ENCODE data around the gene HOXC10. TPM values are rescaled to one million over a fixed set of nuclear protein-coding genes. Genes with fewer than 3 reads are reported as not detected.

Gene HOXC10
- total RNA-seq, 1 donor from 2014 or later: 0.33 TPM

DNA sequence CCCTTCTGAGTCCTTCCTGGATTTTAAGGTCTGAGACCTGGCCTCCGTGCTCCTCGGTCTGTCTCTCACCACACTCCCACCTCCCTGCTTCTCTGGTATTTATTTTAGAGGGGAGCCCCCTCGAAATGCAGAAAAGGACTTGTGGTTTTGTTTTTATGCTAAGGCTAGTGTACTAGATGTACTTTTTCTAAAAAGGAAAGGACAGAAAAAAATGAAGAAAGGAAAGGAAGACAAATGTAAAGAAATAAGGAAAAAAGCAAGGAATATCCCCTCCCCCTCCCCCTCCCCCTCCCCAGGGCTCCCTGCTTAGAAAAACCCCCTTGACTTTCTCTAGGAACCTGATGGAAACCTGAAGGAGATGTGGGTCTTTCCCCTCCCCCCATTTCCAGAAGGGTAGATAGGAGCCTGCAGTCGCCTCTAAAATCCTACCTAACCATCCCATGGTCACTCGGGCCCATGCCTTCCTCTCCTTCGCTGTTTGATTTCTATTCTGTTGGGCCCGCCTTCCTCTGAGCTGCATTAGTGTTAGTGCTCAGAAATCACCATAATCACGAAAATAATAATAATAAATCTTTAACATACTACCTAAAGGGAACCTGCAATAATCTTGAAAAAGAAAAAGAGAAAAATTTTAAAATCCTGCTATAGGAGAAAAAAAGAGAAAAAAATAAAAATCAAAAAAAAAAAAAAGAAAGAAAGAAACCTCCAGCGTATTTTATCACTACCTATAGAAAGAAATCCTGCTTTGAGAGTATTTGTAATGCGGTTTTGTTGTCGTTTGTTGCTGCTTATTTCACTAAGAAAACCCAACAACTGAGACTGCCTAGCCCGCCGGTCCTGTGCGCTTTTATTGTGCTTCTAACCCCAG is 27.0 kb downstream of the HOXC10 start:
- no peak for DNase-seq (ENCODE audit: low spot score)
- ATAC-seq: no peak

DNA sequence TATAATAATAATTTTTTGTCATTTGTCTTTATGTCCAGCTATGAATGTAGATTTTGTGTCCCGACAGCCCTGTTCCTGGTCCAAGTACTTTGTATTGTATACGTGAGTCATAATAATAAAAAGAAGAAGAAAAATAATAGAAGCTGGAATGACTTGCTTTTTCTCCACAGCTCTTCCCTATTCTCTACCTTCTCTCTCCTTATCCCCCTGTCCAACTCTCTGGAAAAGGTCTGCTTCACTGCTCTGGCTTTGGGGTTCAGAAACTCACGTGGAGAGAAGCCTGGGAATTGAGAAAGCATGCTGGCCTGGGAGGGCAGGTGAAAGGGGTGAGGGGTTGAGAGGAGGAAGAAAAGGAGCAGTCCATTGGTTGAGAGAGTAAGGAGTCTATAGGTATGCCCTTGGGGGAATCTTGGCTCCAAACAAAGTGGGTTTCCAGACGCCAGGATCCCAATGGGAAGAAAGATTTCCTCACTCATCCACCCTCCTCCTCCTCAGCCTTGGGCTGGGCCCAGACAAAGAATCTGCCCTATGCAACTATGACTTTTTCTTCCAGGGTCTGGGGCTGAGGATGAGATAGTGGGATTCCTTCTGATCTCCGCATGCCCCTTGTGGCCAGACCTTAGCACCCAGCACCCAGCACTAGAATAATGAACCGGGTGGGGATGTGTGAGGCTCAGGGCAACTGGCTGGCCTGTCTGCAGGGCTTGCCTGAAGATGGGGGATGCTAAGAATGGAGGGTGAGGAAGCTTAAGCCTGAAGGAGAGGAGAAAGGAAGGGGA is 27.9 kb downstream of the HOXC10 start:
- no peak for ATAC-seq
- DNase-seq (ENCODE audit: low spot score): no peak

GRCh38 chr12:54014377-54015017 is 29.6 kb downstream of the HOXC10 start:
- ATAC-seq: no peak
- DNase-seq (ENCODE audit: low spot score): no peak

DNA sequence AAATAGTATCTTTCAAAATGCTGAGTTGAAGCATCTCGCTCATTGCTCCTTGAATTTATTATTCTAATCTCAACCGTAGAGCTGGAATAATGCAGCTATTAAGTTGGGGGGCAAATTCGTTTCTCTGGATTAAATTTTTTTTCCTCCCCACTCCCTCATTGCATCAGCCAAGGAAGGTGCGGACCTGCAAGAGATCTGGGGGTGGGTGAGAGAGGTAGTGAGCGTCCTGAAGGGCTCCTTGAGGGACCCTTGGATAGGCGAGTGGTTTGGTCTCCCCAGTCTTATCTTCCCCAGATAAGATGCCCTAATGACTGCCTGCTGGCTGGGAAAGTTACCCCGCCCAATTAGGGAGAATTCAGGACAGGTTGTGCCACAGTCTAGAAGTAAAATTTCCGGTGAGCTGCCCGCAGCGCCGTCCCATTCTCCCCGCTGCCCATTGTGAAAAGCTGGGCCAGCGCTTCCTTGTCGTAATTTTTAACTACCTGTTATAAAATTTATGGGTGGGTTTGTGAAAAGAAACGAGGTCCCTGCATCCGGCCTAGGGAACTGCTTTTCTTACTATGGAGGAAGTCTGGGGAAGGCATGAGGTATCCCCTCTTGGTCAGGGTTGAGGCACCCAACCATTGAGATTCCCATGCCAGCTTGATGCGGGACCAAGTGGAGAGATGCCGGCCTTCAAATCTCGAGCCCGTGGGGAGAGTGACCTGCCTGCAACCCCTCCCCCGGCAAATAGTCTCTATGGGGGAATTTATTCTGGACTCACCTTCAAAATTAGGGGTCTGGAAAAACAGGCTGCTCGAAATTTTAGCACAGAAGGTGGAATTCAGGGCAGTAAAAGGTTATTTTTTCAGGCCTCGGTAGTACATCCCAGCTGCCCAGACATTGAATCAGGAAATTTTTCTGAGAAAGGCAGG is 30.3 kb downstream of the HOXC10 start:
- DNase-seq (ENCODE audit: low spot score) (no peak), ATAC-seq (no peak)

DNA sequence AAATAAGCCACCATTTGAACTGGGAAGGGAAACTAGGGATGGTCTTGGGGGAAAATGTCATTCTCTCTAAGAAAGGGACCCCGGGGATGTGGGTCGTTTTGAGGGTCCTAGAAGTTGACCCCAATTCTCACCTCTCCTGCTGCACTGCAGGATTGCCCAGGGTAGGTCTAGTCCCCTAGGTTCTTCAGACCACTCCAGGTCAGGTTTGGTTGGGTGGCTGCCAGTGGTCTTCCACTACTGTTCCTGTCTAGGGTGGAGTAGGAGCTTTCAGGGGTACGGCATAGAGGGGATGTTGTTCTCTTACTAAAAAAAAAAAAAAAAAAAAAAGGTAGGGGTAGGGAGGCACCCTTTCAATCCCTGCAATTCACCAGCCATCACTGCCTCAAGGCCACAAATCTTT is 31.1 kb downstream of the HOXC10 start:
- ATAC-seq (no peak), DNase-seq (ENCODE audit: low spot score) (no peak)

DNA sequence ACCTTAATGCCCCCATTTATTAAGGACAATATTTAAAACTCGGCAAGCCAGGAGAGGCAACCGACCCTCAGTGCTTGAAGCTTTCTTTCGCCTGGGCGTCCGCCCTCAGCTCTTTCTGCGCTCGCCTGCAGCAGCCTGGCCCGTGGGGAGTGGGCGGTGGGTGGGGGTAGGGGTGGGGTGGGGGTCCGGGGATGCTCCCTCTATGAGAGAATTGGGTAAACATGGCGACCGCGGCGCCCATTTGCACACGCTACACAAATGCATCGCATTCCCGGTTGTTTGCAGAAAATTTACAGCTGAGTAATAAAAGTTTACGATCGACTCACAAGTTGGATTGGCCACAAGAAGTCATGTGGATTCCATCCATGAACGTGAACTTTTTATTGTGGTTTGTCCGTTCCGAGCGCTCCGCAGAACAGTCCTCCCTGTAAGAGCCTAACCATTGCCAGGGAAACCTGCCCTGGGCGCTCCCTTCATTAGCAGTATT is 31.6 kb downstream of the HOXC10 start:
- ATAC-seq: no peak
- no peak for DNase-seq (ENCODE audit: low spot score)

DNA sequence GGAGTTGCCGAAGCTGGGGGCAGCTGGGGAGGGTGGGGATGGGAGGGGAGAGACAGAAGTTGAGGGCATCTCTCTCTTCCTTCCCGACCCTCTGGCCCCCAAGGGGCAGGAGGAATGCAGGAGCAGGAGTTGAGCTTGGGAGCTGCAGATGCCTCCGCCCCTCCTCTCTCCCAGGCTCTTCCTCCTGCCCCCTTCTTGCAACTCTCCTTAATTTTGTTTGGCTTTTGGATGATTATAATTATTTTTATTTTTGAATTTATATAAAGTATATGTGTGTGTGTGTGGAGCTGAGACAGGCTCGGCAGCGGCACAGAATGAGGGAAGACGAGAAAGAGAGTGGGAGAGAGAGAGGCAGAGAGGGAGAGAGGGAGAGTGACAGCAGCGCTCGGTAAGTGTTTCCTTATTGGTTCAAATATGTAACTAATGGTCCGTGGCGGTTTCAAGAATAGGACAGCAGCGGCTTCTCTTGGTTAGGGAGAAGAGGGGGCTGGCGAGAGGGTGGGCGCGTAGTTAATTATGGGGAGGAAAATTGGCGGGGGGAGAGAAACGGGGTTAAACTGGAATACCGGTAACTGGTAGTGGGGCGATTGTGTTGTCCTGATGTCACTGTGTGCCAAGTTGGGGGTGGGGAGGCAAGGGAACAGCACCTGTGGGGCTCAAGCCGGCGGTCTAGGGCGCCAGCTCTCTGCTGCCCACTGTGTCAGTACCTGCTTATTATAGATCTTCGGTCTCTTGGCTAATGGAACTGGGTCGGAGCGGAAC is 32.3 kb downstream of the HOXC10 start:
- no peak for DNase-seq (ENCODE audit: low spot score)

DNA sequence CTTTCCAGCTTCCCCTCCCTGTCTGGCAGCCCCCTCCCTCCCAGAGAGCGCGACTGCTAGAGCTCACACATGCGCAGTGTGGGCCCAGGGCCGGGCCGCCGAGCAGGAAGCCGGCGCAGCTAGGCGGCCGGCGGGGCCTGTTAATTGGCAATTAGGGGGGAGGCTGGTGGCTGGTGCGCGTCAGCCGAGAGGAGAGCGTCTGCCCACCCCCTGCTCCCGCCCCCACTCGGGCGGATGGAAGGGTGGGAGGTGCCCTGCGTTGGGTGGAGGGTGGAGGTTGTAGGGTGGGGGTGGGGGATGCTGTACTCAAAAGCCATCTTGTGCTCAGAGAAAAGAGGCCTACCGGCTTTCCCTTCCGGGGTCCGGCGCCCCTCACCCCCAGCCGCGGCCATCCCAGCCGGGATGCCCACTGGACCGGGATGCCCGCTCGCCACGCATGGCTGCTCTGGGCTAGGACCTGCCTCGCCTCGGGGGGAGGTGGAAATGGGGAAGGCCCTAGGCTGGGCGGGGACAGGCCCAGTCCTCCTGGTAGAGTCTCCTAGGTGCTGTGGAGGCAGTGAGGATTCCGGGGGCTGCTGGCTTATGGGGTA is 33.0 kb downstream of the HOXC10 start:
- DNase-seq (ENCODE audit: low spot score) (no peak), ATAC-seq (peak; percentile 81)

More for the DNA sequence above, 32.3 kb downstream of the HOXC10 start:
- peak; percentile 54 for ATAC-seq

DNA sequence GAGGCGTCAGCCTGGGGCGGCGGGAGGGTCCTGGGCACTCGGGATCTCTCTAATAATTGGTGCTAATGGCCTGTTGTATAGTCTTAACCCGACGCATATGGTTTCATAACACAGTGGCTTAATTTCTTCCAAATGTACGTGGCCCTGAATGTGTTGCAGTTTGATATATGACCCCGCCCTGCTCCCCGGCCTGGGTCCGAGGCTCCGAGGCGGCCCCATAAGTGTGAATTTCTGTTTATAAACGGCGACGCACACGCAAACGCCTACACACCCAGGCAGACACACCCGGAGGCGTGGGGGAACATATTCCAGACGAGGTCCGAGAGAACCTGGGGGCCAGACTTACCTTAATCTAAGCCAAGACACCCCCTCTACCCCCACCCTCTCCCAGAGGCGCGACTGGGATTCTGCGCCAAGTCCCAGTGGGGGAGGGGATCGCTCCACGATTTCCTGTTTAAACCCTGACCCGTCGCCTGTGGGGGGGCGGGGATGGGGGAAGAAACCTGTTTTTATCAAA is 33.6 kb downstream of the HOXC10 start:
- ATAC-seq (no peak), DNase-seq (ENCODE audit: low spot score) (no peak)

- ATAC-seq (no peak), DNase-seq (ENCODE audit: low spot score) (no peak)
These were observed 34.3 kb downstream of the HOXC10 start for GRCh38 chr12:54019091-54019811.

GRCh38 chr12:54019924-54020590 is 35.1 kb downstream of the HOXC10 start:
- ATAC-seq (no peak), DNase-seq (ENCODE audit: low spot score) (no peak)

GRCh38 chr12:54020591-54021405 is 35.9 kb downstream of the HOXC10 start:
- ATAC-seq (no peak), DNase-seq (ENCODE audit: low spot score) (no peak)

GRCh38 chr12:54021432-54022013 is 36.6 kb downstream of the HOXC10 start:
- ATAC-seq (no peak), DNase-seq (ENCODE audit: low spot score) (no peak)

- no peak for DNase-seq (ENCODE audit: low spot score)
- ATAC-seq: no peak
These were observed 38.3 kb downstream of the HOXC10 start for GRCh38 chr12:54022960-54023884.

DNA sequence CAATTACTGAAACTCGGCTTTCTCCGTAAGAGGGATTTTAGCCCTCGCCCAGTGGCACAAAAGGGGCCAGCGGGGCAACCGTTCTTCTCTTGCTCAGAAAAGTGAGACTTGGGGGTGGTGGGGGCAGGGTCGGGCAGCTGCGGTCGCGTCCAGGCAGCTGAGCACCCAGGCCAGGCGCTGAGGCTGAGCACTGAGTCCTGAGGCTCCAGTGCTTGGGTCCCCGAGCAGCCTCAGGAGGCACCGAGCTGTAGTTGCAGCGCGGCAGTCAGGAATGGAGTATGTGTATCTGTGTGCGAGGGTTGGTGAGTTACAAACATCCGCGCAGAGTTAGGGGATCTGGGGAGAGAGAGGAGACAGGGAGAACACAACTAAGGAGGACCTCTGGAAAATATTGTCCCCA is 39.2 kb downstream of the HOXC10 start:
- DNase-seq (ENCODE audit: low spot score) (no peak), ATAC-seq (no peak)
